Measurements from ENCODE around the gene ARF6. TPM values are rescaled to one million over a fixed set of nuclear protein-coding genes. Genes with fewer than 3 reads are reported as not detected.
A peak's percentile ranks its signal among the peaks of the same experiment; 100 is the strongest.

Gene ARF6
- 31.5 TPM for total RNA-seq

DNA sequence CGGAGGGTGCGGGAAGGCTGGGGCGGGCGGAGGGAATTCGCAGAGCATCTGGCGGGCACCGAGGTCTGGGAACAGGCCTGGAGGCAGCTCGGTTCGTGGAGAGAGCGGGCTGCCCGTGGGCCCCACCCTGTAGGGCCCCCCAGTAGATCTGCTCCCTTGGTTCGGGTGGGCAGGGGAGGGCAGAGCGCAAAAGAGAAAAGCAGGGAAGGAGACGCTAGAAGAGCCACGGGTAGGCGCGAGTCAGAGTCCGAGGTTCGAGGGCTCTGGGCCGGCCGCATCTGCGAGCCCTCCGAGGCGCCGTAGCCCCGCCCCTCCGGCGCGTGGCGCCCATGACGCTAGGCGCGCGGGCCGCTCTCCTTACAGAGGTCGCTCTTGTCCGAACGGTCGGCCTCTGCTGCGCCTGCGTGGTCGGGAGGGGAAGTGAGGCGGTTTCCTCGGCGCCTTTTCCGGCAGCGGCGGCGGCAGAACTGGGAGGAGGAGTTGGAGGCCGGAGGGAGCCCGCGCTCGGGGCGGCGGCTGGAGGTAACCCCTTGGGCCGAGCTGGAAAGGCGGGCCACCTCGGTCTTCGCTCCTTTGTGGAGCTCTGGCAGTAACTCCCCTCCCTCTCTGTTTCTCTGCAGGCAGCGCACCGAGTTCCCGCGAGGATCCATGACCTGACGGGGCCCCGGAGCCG, at the start of gene ARF6:
ARF6 (plus strand) TSS at position 447 of the 673 bp plus-strand sequence. CDS start 655 bp downstream, outside the sequence.
- Histone ChIP-seq H3K27me3 (no peaks in the 10 kb centered on the region), H3K27ac (peak within 1 kb of the TSS; percentile 100), H3K36me3 (peaks cover 0 to 19% of the 10 kb centered on the region in 2 donors), H3K4me1 (peaks cover 0 to 30% of the 10 kb centered on the region in 2 donors), H3K4me3 (peak within 1 kb of the TSS; percentile 85 to 95), H3K9me3 (no peaks in the 10 kb centered on the region)
- TF ChIP-seq, protein P1, sequence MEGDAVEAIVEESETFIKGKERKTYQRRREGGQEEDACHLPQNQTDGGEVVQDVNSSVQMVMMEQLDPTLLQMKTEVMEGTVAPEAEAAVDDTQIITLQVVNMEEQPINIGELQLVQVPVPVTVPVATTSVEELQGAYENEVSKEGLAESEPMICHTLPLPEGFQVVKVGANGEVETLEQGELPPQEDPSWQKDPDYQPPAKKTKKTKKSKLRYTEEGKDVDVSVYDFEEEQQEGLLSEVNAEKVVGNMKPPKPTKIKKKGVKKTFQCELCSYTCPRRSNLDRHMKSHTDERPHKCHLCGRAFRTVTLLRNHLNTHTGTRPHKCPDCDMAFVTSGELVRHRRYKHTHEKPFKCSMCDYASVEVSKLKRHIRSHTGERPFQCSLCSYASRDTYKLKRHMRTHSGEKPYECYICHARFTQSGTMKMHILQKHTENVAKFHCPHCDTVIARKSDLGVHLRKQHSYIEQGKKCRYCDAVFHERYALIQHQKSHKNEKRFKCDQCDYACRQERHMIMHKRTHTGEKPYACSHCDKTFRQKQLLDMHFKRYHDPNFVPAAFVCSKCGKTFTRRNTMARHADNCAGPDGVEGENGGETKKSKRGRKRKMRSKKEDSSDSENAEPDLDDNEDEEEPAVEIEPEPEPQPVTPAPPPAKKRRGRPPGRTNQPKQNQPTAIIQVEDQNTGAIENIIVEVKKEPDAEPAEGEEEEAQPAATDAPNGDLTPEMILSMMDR (IDR thresholded peaks at IDR 0.05), result no peak
- peak; percentile 92 to 99 for DNase-seq (ENCODE audit: low spot score in 2 of 2)
- intact Hi-C loops (cut with DNase I), result loop anchor here (1.0 to 2.0 kb wide), 6 partner anchors 24 to 212 kb away; no protein-coding TSS in a partner anchor

DNA sequence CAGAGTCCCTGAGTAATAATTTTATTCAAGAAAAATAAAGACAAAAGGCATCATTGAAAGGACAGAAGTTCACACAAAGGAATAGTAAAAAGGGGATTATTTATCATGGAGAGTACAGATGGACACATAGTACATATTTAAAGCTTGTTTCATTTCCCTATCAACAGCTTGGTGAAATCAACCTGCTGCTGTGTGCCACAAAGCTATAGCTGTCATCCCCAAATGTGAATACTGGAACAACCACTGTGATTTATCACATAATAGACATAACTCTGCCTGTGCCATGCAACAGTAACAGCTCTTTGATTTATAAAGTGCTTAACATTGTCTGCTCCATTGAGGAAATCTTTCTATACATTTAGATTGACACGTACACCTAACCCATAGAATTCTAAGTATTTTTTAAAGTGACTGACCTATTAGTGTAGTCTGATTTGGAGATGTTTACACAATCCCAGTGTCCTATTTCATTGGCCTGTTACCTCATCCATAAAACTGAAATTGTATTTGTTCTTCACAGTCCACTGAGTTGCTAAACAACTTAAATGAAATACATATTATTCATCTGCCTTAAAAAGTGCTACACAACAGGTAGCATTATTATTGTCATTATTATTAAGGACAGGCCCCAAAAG, 43.6 kb upstream of the ARF6 start:
- no peak overlapping the region for H3K27ac ChIP-seq
- H3K4me1 ChIP-seq, result peaks cover 0 to 9% of the 10 kb centered on the region in 2 donors
- no peaks in the 10 kb centered on the region for H3K27me3 ChIP-seq
- H3K9me3 ChIP-seq, result no peaks in the 10 kb centered on the region
- intact Hi-C loops (cut with DNase I), result no loop called here
- H3K4me3 ChIP-seq, result no peak overlapping the region
- no peak for DNase-seq (ENCODE audit: low spot score in 2 of 2)
- H3K36me3 ChIP-seq, result peaks cover 25 to 56% of the 10 kb centered on the region in 2 donors
- TF ChIP-seq, protein P1 (IDR thresholded peaks at IDR 0.05), result no peak

DNA sequence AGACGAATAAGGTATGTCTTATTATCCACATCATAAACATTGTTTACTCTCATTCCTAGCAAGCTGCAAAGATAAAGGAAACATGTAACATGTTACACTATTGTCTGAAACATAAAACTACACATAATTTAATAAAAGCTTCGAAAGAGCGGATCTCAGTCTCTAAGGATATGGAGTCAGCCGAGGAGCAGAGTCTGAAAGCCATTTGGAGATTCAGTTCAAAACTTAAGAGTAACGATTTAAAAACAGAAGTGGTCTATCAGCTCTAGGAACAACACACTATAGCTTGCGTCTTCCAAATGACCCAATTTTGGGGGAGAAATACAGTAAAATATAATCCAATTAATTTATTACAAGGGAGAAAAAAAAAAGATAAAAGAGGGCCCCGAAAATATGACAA, 41.1 kb upstream of the ARF6 start:
- peaks cover 7 to 32% of the 10 kb centered on the region in 2 donors for H3K36me3 ChIP-seq
- H3K4me3 ChIP-seq, result peak overlapping the region; percentile 81 to 92
- no peaks in the 10 kb centered on the region for H3K27me3 ChIP-seq
- H3K9me3 ChIP-seq, result no peaks in the 10 kb centered on the region
- peaks cover 0 to 9% of the 10 kb centered on the region in 2 donors for H3K4me1 ChIP-seq
- intact Hi-C loops (cut with DNase I), result loop anchor here (2.0 kb wide), 1 partner anchor 265 kb away; the partner anchor contains the start of gene VCPKMT
- H3K27ac ChIP-seq, result peak overlapping the region; percentile 86 to 90
- TF ChIP-seq, protein P1 (IDR thresholded peaks at IDR 0.05), result no peak
- DNase-seq (ENCODE audit: low spot score in 2 of 2), result no peak

DNA sequence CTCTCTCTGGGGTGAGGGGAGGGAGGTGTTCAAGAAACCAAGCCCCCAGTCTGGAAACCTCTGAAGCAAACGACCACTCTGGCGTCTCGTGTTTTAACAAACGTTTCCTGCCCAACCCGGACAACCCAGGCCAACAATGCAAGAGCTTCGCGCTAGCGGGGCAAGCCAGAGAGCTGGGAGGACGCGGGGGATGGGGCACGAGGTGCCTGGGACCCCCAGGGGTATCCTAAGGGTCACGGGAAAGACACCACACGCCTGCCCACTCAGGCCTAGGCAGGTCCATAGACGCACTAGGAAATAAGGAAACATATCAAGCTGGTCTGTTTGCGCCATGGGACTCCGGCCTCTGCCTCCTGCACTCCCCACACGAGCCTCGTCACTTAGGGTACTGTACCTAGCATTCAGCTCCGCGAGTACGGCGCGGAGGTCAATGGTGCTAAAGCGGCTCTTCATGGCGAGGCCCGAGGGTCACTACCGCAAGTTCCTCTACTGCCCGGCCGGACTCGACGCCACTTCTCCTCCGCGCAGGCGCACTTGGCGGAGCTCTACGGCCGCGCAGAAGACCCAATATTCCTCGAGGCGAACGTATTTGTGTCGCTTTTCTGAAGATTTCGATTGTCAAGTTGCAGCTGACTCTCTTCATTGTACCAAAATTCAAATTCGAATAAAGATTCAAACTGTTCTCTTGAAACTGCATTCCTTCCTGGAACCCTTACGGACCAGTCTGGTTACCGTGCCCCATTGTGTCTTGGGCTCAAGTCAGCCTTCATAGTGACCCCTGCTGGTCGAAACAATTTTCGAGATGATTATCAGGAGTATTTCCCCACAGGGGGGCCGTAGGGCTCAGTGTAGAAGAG, 40.4 kb upstream of the ARF6 start, which contains the start of gene NEMF:
NEMF (minus strand) TSS at position 488 of the 857 bp plus-strand sequence; CDS start at position 453, 35 bp downstream.
- Histone ChIP-seq H3K4me3 (peak within 1 kb of the TSS; percentile 81 to 92), H3K36me3 (peaks cover 3 to 31% of the 10 kb centered on the region in 2 donors), H3K27me3 (no peaks in the 10 kb centered on the region), H3K27ac (peak within 1 kb of the TSS; percentile 86 to 90), H3K9me3 (no peaks in the 10 kb centered on the region), H3K4me1 (peaks cover 0 to 9% of the 10 kb centered on the region in 2 donors)
- TF ChIP-seq, protein P1 (IDR thresholded peaks at IDR 0.05), result peak; percentile 73 to 85 (median 80)
- intact Hi-C loops (cut with DNase I), result loop anchor here (2.0 kb wide), 1 partner anchor 264 kb away; the partner anchor contains the start of gene VCPKMT
- peak in 1 of 2 donors; percentile 93 for DNase-seq (ENCODE audit: low spot score in 2 of 2)

DNA sequence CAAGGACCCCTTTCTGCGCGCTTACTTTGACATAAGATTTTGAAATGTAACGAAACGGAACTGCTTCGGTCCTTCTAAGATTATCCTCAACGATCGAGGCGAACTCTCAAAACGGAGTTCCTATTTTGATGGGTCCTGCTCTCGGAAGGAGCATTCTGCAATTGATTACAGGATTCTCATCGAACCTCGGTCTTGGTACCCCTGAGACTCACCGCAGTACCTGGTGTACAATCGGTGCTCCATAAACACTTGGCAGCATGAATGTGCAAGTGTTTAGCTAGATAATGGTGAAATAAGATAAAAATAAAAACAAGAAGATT, 39.8 kb upstream of the ARF6 start:
- H3K36me3 ChIP-seq, result peaks cover 3 to 25% of the 10 kb centered on the region in 2 donors
- no peaks in the 10 kb centered on the region for H3K9me3 ChIP-seq
- intact Hi-C loops (cut with DNase I), result loop anchor here (2.0 kb wide), 1 partner anchor 264 kb away; the partner anchor contains the start of gene VCPKMT
- peak overlapping the region; percentile 81 to 92 for H3K4me3 ChIP-seq
- DNase-seq (ENCODE audit: low spot score in 2 of 2), result no peak
- H3K27me3 ChIP-seq, result no peaks in the 10 kb centered on the region
- peaks cover 0 to 9% of the 10 kb centered on the region in 2 donors for H3K4me1 ChIP-seq
- TF ChIP-seq, protein P1 (IDR thresholded peaks at IDR 0.05), result no peak
- H3K27ac ChIP-seq, result peak overlapping the region; percentile 86 to 90

Measured in ascending aorta (tissue), 2 donors.